ENCODE measurements around the gene CNDP1. TPM values are rescaled to one million over a fixed set of nuclear protein-coding genes. Genes with fewer than 3 reads are reported as not detected.

The CNDP1 gene
- polyA plus RNA-seq, 2 donors: 0.04 TPM; not detected in 1

- 78 to 84% methylated on average over 9 of the region's 9 CpGs for WGBS, 2 donors
- Histone ChIP-seq H3K27ac (ENCODE audit: low read depth in 2 of 2, low read length in 1 of 2) (no peak overlapping the region), H3K4me1 (ENCODE audit: control insufficient read depth in 2 of 2, insufficient read depth in 2 of 2, low read length in 1 of 2) (peaks cover 0 to 7% of the 10 kb centered on the region in 2 donors), H3K9me3 (ENCODE audit: control insufficient read depth in 2 of 2, insufficient read depth in 1 of 2, low read depth in 1 of 2, low read length in 1 of 2) (no peaks in the 10 kb centered on the region), H3K4me3 (ENCODE audit: low read depth in 1 of 2, low read length in 2 of 2) (no peak overlapping the region), H3K27me3 (ENCODE audit: control insufficient read depth in 1 of 2, insufficient read depth in 2 of 2, low read length in 2 of 2) (no peaks in the 10 kb centered on the region), H3K36me3 (ENCODE audit: control insufficient read depth in 2 of 2, insufficient read depth in 2 of 2, low read length in 1 of 2) (peaks cover 0 to 4% of the 10 kb centered on the region in 2 donors)
Observed at GRCh38 chr18:74626049-74626874, 92.0 kb downstream of the CNDP1 start.

- peaks cover 5 to 13% of the 10 kb centered on the region in 2 donors for H3K36me3 ChIP-seq (ENCODE audit: control insufficient read depth in 2 of 2, insufficient read depth in 2 of 2, low read length in 1 of 2)
- no peak overlapping the region for H3K27ac ChIP-seq (ENCODE audit: low read depth in 2 of 2, low read length in 1 of 2)
- H3K27me3 ChIP-seq (ENCODE audit: control insufficient read depth in 1 of 2, insufficient read depth in 2 of 2, low read length in 2 of 2): no peaks in the 10 kb centered on the region
- H3K4me1 ChIP-seq (ENCODE audit: control insufficient read depth in 2 of 2, insufficient read depth in 2 of 2, low read length in 1 of 2): no peaks in the 10 kb centered on the region
- H3K4me3 ChIP-seq (ENCODE audit: low read depth in 1 of 2, low read length in 2 of 2): no peak overlapping the region
- H3K9me3 ChIP-seq (ENCODE audit: control insufficient read depth in 2 of 2, insufficient read depth in 1 of 2, low read depth in 1 of 2, low read length in 1 of 2): no peaks in the 10 kb centered on the region
- 91 to 93% methylated on average over 6 of the region's 6 CpGs for WGBS, 2 donors
Observed at GRCh38 chr18:74630804-74631203, 96.5 kb downstream of the CNDP1 start.

- Histone ChIP-seq H3K9me3 (ENCODE audit: control insufficient read depth in 2 of 2, insufficient read depth in 1 of 2, low read depth in 1 of 2, low read length in 1 of 2) (no peaks in the 10 kb centered on the region), H3K4me1 (ENCODE audit: control insufficient read depth in 2 of 2, insufficient read depth in 2 of 2, low read length in 1 of 2) (no peaks in the 10 kb centered on the region), H3K4me3 (ENCODE audit: low read depth in 1 of 2, low read length in 2 of 2) (no peak overlapping the region), H3K27me3 (ENCODE audit: control insufficient read depth in 1 of 2, insufficient read depth in 2 of 2, low read length in 2 of 2) (no peaks in the 10 kb centered on the region), H3K36me3 (ENCODE audit: control insufficient read depth in 2 of 2, insufficient read depth in 2 of 2, low read length in 1 of 2) (peaks cover 5 to 13% of the 10 kb centered on the region in 2 donors), H3K27ac (ENCODE audit: low read depth in 2 of 2, low read length in 1 of 2) (no peak overlapping the region)
- WGBS, 2 donors: 73 to 80% methylated on average over 2 of the region's 2 CpGs
Observed at GRCh38 chr18:74631212-74631611, 96.9 kb downstream of the CNDP1 start.

- WGBS, 2 donors: 78 to 80% methylated on average over 13 of the region's 13 CpGs
- no peak overlapping the region for H3K27ac ChIP-seq (ENCODE audit: low read depth in 2 of 2, low read length in 1 of 2)
Observed at GRCh38 chr18:74631623-74632350, 97.5 kb downstream of the CNDP1 start.

GRCh38 chr18:74632351-74632679 lies 98.0 kb downstream of the CNDP1 start:
- Histone ChIP-seq H3K9me3 (ENCODE audit: control insufficient read depth in 2 of 2, insufficient read depth in 1 of 2, low read depth in 1 of 2, low read length in 1 of 2) (no peaks in the 10 kb centered on the region), H3K4me1 (ENCODE audit: control insufficient read depth in 2 of 2, insufficient read depth in 2 of 2, low read length in 1 of 2) (no peaks in the 10 kb centered on the region), H3K27ac (ENCODE audit: low read depth in 2 of 2, low read length in 1 of 2) (no peak overlapping the region), H3K36me3 (ENCODE audit: control insufficient read depth in 2 of 2, insufficient read depth in 2 of 2, low read length in 1 of 2) (peaks cover 5 to 13% of the 10 kb centered on the region in 2 donors), H3K27me3 (ENCODE audit: control insufficient read depth in 1 of 2, insufficient read depth in 2 of 2, low read length in 2 of 2) (no peaks in the 10 kb centered on the region), H3K4me3 (ENCODE audit: low read depth in 1 of 2, low read length in 2 of 2) (no peak overlapping the region)
- WGBS, 2 donors: 90 to 92% methylated on average over 6 of the region's 6 CpGs

More at GRCh38 chr18:74631623-74632350, 97.5 kb downstream of the CNDP1 start:
- Histone ChIP-seq H3K9me3 (ENCODE audit: control insufficient read depth in 2 of 2, insufficient read depth in 1 of 2, low read depth in 1 of 2, low read length in 1 of 2) (no peaks in the 10 kb centered on the region), H3K27me3 (ENCODE audit: control insufficient read depth in 1 of 2, insufficient read depth in 2 of 2, low read length in 2 of 2) (no peaks in the 10 kb centered on the region), H3K36me3 (ENCODE audit: control insufficient read depth in 2 of 2, insufficient read depth in 2 of 2, low read length in 1 of 2) (peaks cover 5 to 13% of the 10 kb centered on the region in 2 donors), H3K4me3 (ENCODE audit: low read depth in 1 of 2, low read length in 2 of 2) (no peak overlapping the region), H3K4me1 (ENCODE audit: control insufficient read depth in 2 of 2, insufficient read depth in 2 of 2, low read length in 1 of 2) (no peaks in the 10 kb centered on the region)

GRCh38 chr18:74632856-74633255 lies 98.6 kb downstream of the CNDP1 start:
- Histone ChIP-seq H3K27ac (ENCODE audit: low read depth in 2 of 2, low read length in 1 of 2) (no peak overlapping the region), H3K9me3 (ENCODE audit: control insufficient read depth in 2 of 2, insufficient read depth in 1 of 2, low read depth in 1 of 2, low read length in 1 of 2) (no peaks in the 10 kb centered on the region), H3K4me3 (ENCODE audit: low read depth in 1 of 2, low read length in 2 of 2) (no peak overlapping the region), H3K27me3 (ENCODE audit: control insufficient read depth in 1 of 2, insufficient read depth in 2 of 2, low read length in 2 of 2) (no peaks in the 10 kb centered on the region), H3K4me1 (ENCODE audit: control insufficient read depth in 2 of 2, insufficient read depth in 2 of 2, low read length in 1 of 2) (no peaks in the 10 kb centered on the region), H3K36me3 (ENCODE audit: control insufficient read depth in 2 of 2, insufficient read depth in 2 of 2, low read length in 1 of 2) (peaks cover 5 to 13% of the 10 kb centered on the region in 2 donors)
- 97 to 99% methylated on average over 4 of the region's 4 CpGs for WGBS, 2 donors

GRCh38 chr18:74633652-74634352 lies 99.5 kb downstream of the CNDP1 start:
- WGBS, 2 donors: 88 to 90% methylated on average over 13 of the region's 13 CpGs
- H3K4me1 ChIP-seq (ENCODE audit: control insufficient read depth in 2 of 2, insufficient read depth in 2 of 2, low read length in 1 of 2): no peaks in the 10 kb centered on the region

GRCh38 chr18:74635224-74635975 lies 101.1 kb downstream of the CNDP1 start:
- Histone ChIP-seq H3K4me3 (ENCODE audit: low read depth in 1 of 2, low read length in 2 of 2) (no peak overlapping the region), H3K27ac (ENCODE audit: low read depth in 2 of 2, low read length in 1 of 2) (no peak overlapping the region), H3K36me3 (ENCODE audit: control insufficient read depth in 2 of 2, insufficient read depth in 2 of 2, low read length in 1 of 2) (peaks cover 5 to 13% of the 10 kb centered on the region in 2 donors), H3K9me3 (ENCODE audit: control insufficient read depth in 2 of 2, insufficient read depth in 1 of 2, low read depth in 1 of 2, low read length in 1 of 2) (no peaks in the 10 kb centered on the region), H3K27me3 (ENCODE audit: control insufficient read depth in 1 of 2, insufficient read depth in 2 of 2, low read length in 2 of 2) (no peaks in the 10 kb centered on the region), H3K4me1 (ENCODE audit: control insufficient read depth in 2 of 2, insufficient read depth in 2 of 2, low read length in 1 of 2) (no peaks in the 10 kb centered on the region)
- 85 to 90% methylated on average over 15 of the region's 15 CpGs for WGBS, 2 donors

More at GRCh38 chr18:74633652-74634352, 99.5 kb downstream of the CNDP1 start:
- no peak overlapping the region for H3K27ac ChIP-seq (ENCODE audit: low read depth in 2 of 2, low read length in 1 of 2)
- H3K9me3 ChIP-seq (ENCODE audit: control insufficient read depth in 2 of 2, insufficient read depth in 1 of 2, low read depth in 1 of 2, low read length in 1 of 2): no peaks in the 10 kb centered on the region
- peaks cover 5 to 13% of the 10 kb centered on the region in 2 donors for H3K36me3 ChIP-seq (ENCODE audit: control insufficient read depth in 2 of 2, insufficient read depth in 2 of 2, low read length in 1 of 2)
- H3K4me3 ChIP-seq (ENCODE audit: low read depth in 1 of 2, low read length in 2 of 2): no peak overlapping the region
- no peaks in the 10 kb centered on the region for H3K27me3 ChIP-seq (ENCODE audit: control insufficient read depth in 1 of 2, insufficient read depth in 2 of 2, low read length in 2 of 2)
